Activated CD8-positive, alpha-beta memory T cell treated with anti-CD3 and anti-CD28 coated beads for 24 hours (primary cell): Measurements from ENCODE around the gene USP3.
"Not testable (repeated sequence)": the region's sequence is repeated elsewhere in the genome, so short reads cannot be mapped to it uniquely, and the experiment has no call there.

Source experiments
- DNase-seq: peaks from one replicate; pipeline ENCODE4 v3.0.0-alpha.2; 2020

The USP3 gene

DNA sequence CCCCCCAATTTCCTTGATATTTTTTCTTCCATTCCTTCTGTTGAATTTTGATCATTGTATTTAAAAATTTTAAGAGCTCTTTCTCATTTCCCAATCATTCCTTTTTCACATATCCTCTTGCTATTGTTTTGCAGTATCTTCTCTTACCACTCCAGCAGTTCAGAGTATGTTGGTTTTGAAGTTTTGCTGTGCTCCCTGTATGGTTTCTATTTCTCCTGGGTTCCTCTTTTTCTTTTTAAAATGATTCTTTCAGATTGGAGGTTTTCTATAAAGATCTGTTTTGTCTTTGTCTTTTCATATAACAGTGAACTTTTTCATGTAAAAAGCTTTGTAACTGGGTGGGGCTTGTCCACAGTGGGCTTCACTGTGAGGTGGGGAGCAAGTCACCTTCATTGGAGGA lies 12.8 kb downstream of the USP3 start:
- DNase-seq, result no peak

GRCh38 chr15:63517628-63518027 lies 13.2 kb downstream of the USP3 start:
- no peak for DNase-seq

DNA sequence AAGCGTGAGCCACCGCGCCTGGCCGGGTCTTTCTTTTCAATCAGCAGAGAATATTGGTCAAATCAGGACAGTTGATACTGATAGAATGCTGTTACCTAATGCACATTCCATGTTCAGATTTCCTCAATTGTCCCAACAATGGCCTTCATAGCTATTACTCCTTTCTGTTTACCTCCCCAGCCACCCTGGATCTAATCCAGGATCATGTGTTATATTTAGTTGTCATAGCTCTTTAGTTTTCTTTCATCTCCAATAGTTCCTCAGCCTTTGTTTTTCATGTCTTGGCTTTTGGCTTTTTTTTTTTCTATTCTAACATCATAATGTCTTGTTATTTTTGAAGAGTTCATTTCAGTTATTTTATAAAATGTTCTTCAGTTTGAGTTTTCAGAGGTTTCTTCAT lies 14.6 kb downstream of the USP3 start:
- no peak for DNase-seq

DNA sequence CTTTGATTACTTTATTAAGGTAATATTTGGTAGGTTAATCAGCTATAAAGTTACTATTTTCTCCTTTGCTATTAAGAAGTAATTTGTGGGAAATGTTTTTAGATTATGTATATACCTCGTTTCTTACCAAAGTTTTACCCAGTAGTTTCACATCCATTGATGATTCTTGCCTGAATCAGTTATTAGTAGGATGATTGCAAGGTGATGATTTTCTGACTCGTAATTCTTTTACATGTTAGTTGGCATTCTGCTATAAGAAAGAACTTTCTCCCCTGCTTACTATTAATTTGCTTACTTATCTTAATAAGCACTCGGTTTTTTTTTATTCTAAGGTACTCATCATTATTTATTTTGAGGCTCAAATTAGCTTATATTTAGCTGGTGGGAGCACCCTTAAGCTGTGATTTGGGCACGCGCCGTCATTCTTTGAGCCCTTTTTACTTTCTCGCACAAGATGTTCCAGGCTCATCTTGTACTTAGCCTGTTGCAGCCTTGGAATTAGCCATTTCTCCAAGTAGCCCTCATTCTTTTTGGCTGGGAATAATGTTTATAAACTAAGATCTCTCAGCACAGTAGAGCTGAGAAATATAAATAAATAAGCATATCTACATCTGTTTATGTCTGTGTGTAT lies 15.3 kb downstream of the USP3 start:
- DNase-seq, result no peak

DNA sequence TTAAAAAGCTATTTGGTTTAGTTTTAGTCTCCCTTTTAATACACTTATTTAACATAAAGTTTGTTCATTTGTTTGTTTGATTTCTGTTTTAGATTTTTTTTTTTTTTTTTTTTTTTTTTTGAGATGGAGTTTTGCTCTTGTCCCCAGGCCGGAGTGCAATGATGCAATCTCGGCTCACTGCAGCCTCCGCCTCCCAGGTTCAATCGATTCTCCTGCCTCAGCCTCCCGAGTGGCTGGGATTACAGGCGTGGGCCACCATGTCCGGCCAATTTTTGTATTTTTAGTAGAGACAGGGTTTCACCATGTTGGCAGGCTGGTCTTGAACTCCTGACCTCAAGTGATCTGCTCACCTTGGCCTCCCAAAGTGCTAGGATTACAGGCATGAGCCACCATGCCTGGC lies 16.1 kb downstream of the USP3 start:
- not testable (repeated sequence) for DNase-seq

- no peak for DNase-seq
Measured at GRCh38 chr15:63522225-63522578, 17.8 kb downstream of the USP3 start.

GRCh38 chr15:63523306-63523990 lies 19.1 kb downstream of the USP3 start:
- DNase-seq, result no peak

GRCh38 chr15:63524316-63525015 lies 20.1 kb downstream of the USP3 start:
- no peak for DNase-seq

DNA sequence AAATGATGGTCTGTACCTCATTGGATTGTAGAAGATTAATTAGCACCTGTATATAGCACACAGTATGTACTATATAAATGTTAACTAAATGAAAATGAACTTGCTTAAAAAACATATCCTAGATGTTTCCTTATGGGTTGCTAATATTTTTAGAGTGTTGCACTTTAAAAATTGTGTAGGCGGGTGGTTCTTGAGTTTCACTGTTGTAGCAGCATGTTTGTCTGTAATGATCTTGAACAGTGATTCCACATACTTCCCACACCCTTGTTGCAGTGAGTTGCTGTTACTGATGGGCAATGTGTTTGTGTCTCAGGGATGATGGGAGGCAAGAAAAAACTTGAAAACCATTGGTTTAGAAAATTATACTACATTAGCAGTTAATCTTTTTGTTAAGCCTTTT lies 22.0 kb downstream of the USP3 start:
- no peak for DNase-seq

DNA sequence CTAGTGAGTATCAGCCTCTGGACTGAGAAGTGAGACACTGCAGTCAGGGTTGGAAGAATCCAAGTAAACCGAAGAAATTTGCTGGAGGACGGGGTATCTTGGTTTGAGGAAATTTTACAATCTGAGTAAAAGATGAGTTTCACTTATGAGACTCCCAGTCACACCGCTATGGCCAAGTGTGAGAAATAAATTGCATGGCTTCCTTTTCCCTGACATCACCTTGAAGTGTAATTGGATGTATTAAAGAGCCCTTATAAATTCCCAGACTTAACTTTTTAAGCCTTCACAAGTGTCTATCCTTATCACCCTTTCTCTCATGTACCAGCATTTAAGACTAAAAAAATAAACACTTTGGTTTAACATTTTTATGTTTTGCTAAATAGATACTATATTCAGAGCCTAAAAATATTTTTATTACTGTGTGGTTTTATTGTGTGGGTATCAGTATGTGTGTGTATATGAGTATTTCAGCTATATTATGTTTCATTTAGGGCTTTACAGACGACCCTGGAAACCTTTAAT lies 23.8 kb downstream of the USP3 start:
- no peak for DNase-seq

- no peak for DNase-seq
Measured at GRCh38 chr15:63530235-63530634, 25.8 kb downstream of the USP3 start.

DNA sequence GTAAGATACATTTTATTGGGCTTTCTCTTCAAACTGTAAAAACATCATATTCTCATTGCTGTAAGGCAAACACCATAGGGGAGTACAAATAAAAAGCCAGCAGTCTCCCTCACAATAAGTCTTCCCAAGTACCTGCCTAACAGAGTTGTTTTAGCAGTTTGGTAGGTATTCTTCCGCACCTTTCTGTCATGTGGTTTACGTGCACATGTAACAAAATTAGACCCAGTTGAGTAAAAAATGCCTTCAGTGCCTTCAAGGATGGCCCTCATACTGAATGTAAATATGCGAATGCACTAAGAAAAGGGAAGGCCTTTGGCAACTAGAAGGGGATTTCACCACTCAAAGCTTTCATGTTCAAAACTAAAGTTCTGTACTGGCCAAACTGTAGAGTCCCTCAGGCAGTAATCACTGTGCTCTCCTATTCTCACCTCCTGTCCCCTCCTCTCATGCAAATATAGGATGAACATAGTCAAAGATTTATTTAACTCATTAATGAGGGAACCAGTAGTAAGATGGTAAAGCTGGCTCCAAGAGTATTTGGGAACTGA lies 26.4 kb downstream of the USP3 start:
- DNase-seq, result no peak

DNA sequence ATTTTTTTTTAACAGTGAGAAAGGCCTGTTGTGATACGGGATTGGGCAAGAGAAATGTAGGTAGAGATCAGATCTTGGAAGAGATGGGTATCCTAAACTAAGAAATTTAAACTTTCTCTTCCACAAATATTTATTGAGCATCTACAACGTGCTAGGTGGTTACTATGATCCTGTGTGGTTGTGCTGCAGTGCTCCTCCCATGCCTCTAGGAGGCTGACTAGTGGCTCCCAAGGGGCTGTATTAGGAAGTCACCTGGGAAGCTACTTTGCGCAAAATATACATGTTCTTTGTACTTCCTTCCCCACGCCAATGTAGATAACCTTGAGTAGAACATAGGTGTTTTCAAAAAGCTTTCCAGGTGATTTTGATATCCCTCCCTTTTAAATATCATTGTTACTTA lies 27.2 kb downstream of the USP3 start:
- DNase-seq, result no peak

- DNase-seq, result no peak
Measured at GRCh38 chr15:63532307-63532744, 27.9 kb downstream of the USP3 start.

GRCh38 chr15:63534888-63535287 lies 30.5 kb downstream of the USP3 start:
- not testable (repeated sequence) for DNase-seq

DNA sequence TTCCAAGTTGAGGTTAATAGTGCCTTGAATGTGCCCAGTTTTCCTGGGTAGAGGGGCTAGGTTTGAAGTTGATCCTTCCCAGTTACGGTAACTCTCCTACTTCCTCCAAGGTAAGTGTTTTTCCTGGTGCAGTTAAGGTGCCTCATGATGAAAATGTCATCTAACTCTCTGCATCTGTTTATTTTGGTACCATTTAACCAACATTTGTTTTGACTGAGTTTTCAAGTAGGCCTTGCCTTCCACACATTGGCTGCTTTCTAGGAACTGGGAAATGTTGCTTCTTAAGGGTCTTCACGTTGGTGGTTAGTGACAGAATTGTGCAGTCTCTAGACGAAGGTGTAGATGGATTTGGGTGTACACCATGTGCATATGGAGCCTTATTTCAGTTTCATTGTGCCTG lies 31.3 kb downstream of the USP3 start:
- no peak for DNase-seq

- DNase-seq, result no peak
Measured at GRCh38 chr15:63538876-63539275, 34.5 kb downstream of the USP3 start.

- no peak for DNase-seq
Measured at GRCh38 chr15:63539521-63539920, 35.1 kb downstream of the USP3 start.

GRCh38 chr15:63539998-63540397 lies 35.6 kb downstream of the USP3 start:
- DNase-seq, result no peak

- DNase-seq, result no peak
Measured at GRCh38 chr15:63540449-63540848, 36.1 kb downstream of the USP3 start.

DNA sequence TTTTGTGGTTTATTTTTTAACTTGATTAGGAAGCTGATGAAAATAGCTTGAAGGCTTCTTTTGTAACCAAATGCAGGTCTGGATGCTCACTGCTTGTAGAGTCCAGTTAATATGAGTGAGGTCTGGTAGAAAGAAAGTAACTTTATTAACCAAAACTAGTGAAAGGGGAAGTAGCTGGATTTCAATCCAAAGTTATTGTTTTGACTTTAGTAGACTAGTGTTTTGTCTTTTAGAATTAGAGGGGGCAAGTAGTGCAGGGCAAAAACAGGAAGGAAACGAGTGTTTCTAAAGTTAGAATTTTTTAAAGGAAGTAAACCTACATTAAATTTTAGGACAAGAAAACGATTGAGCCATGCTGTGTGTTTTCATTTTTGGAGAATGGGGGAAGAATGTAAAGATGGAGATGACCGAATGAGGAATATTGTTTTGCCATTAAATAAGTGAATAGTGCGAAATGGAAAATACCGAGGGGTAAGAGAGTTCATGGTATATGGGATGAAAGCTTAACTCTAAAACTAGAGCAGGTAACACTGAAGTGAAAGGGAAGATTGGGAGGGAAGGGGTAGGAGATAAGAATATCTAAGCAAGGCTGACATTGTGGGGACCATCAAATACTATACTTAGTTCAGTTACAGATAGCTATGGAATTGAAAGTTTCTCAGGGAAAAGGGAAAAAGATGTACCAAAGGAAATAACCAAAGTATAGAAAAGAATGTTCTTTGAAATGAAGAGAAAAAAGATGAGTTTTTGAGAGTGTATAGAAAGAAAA lies 40.0 kb downstream of the USP3 start:
- no peak for DNase-seq

- no peak for DNase-seq
Measured at GRCh38 chr15:63545520-63545919, 41.1 kb downstream of the USP3 start.

DNA sequence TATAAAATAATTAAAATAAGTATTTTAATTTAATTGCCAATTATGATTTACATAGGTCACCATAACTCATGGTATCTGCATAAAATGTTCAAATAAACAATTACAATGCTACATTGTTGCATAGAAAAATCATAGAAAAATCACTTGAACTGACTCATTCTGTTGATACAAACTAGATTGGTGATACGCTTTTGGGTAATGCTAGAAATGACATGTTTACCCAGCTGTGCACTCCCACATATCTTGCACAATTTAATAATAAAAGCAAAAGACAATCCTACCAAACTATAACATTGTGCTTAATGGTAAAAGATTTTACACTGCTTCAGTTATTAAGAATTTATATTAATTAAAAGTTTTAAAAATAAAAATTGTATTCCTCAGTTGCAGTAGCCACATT lies 47.0 kb downstream of the USP3 start:
- DNase-seq, result no peak
